ENCODE measurements around the gene EEF2K.

The EEF2K gene

GRCh38 chr16:22314661-22315626 is 108.9 kb downstream of the EEF2K start:
- no peak for DNase-seq (ENCODE audit: extremely low read depth in 1 of 2, low read depth in 1 of 2)

GRCh38 chr16:22315979-22316378 is 109.9 kb downstream of the EEF2K start:
- no peak for DNase-seq (ENCODE audit: extremely low read depth in 1 of 2, low read depth in 1 of 2)

GRCh38 chr16:22316411-22316811 is 110.3 kb downstream of the EEF2K start:
- DNase-seq (ENCODE audit: extremely low read depth in 1 of 2, low read depth in 1 of 2): no peak

DNA sequence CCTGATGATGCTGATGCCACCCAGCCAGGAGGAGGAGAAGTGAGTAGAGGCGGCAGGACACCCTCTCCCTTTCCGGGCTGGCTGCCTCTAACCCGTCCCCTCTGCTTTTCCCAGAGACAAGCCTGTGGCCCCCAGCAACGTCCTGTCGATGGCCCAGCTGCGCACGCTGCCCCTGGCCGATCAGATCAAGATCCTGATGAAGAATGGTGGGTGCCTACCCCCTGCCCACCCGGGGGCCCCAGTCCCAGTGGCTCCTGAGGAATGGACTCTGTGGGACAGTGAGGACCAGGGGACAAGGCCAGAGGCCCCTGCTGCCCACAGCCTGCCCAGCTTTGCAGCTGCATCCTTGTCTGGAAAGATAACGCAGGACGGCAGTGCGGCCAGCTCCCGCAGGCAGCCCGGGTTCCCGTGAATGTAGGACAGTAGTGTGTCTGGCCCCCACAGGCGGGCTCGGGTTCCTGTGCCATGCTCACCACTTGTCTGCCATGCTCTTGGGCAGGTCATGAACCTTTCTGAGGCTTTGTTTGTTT is 111.0 kb downstream of the EEF2K start:
- DNase-seq (ENCODE audit: extremely low read depth in 1 of 2, low read depth in 1 of 2): no peak

- no peak for DNase-seq (ENCODE audit: extremely low read depth in 1 of 2, low read depth in 1 of 2)
Observed at GRCh38 chr16:22317625-22318024, 111.5 kb downstream of the EEF2K start.

- DNase-seq (ENCODE audit: extremely low read depth in 1 of 2, low read depth in 1 of 2): peak in 1 of 2 donors; percentile 18
Observed at GRCh38 chr16:22318690-22319358, 112.7 kb downstream of the EEF2K start.

GRCh38 chr16:22320572-22321339 is 114.7 kb downstream of the EEF2K start:
- no peak for DNase-seq (ENCODE audit: extremely low read depth in 1 of 2, low read depth in 1 of 2)

- DNase-seq (ENCODE audit: extremely low read depth in 1 of 2, low read depth in 1 of 2): peak; percentile 9 to 27
Observed at GRCh38 chr16:22321340-22322001, 115.4 kb downstream of the EEF2K start.

GRCh38 chr16:22322021-22322471 is 116.0 kb downstream of the EEF2K start:
- no peak for DNase-seq (ENCODE audit: extremely low read depth in 1 of 2, low read depth in 1 of 2)

- DNase-seq (ENCODE audit: extremely low read depth in 1 of 2, low read depth in 1 of 2): no peak
Observed at GRCh38 chr16:22322741-22323140, 116.7 kb downstream of the EEF2K start.

DNA sequence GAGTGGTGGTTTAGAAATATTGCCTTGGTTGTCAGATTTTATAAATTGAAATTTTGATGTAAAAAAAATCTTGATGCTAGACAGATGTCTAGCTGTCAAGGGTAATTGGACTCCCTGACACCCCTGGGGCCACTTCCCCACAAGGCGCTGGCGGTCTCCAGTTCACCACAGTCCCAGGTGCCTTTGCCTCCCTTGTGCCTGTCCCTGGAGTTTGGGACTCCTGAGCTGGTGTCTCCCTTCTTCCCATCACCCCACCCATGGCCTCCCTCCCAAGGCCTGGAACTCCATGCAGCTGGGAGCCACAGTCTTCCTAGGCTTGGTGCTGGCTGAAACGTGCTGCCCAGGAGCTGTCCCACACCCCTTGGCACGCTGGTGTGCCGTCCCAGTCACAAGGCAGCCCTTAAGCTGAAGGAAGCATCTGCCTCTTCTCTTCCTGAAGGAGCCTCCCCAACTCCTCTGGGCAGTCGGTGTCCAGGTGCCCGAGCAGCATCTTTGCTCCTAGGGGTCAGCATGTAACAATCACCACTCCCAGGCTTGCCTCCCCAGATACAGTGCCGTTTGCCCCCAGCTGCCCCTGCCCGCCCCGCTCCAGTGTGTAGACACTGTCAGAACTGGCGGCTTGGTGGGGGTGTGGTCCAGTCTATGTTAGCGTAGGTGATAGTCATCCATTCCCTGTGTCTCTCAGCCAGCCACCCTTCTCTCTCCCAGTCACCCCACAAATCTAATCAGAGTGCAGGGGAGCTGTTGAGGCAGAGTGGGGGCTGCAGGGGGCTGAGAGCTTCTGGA is 117.3 kb downstream of the EEF2K start:
- DNase-seq (ENCODE audit: extremely low read depth in 1 of 2, low read depth in 1 of 2): no peak

DNA sequence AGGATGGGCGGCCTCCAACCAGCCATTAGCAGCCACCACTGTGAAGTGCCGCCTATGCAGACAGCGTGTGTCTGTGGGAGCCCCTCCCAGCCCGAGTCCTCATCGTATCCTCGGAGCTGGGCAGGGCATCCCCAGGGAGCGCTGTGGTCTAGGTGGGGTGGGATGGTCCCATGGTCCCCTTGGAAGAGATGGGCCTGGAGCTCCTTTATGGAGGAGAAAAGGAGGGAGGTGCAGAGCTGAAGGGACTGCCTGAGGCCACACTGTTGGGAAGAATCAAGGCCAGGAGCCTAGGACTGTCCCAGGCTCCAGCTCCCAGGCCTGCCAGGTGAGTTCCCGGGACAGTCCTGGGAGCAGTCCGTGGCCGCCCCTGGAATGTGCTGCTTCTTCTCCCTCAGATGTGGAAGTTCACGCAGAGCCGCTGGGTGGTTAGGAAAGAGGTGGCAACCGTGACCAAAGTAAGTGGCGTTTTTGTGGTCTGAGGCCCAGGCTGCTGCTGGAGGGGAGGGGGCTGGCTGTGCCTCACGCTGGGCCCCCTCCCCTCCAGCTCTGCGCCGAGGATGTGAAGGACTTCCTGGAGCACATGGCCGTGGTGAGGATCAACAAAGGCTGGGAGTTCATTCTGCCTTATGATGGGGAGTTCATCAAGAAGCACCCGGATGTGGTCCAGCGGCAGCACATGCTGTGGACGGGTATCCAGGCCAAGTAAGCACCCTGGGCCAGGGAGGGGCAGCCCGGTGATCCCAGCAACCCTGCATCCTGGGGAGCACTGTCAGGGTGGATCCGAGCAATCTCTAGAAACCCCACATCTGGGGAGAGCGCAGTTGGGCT is 118.1 kb downstream of the EEF2K start:
- no peak for DNase-seq (ENCODE audit: extremely low read depth in 1 of 2, low read depth in 1 of 2)

GRCh38 chr16:22324787-22325597 is 118.9 kb downstream of the EEF2K start:
- no peak for DNase-seq (ENCODE audit: extremely low read depth in 1 of 2, low read depth in 1 of 2)

DNA sequence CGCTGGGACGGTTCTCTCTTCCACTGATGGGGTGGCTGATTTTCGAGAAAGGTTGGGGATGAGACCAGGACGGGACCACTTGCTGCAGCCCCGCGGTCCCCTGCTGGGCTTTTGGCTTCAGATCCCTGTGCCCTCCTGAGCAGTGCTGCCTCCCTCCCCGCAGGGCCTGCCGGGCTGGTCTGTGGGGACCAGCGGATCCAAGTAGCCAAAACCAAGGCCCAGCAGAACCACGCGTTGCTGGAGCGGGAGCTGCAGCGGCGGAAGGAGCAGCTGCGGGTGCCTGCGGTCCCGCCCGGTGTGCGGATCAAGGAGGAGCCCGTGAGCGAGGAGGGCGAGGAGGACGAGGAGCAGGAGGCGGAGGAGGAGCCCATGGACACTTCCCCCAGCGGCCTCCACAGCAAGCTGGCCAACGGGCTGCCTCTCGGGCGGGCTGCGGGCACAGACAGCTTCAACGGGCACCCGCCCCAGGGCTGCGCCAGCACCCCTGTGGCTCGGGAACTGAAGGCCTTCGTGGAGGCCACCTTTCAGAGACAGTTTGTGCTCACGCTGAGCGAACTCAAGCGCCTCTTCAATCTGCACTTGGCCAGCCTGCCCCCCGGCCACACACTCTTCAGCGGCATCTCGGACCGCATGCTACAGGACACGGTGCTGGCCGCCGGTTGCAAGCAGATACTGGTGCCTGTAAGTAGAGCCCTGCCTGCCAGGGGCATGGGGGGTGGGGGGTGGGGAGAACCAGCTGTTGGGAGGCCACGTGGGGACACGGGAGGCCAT is 119.7 kb downstream of the EEF2K start:
- no peak for DNase-seq (ENCODE audit: extremely low read depth in 1 of 2, low read depth in 1 of 2)

GRCh38 chr16:22326369-22326652 is 120.2 kb downstream of the EEF2K start:
- DNase-seq (ENCODE audit: extremely low read depth in 1 of 2, low read depth in 1 of 2): no peak

- no peak for DNase-seq (ENCODE audit: extremely low read depth in 1 of 2, low read depth in 1 of 2)
Observed at GRCh38 chr16:22326771-22327445, 120.8 kb downstream of the EEF2K start.

DNA sequence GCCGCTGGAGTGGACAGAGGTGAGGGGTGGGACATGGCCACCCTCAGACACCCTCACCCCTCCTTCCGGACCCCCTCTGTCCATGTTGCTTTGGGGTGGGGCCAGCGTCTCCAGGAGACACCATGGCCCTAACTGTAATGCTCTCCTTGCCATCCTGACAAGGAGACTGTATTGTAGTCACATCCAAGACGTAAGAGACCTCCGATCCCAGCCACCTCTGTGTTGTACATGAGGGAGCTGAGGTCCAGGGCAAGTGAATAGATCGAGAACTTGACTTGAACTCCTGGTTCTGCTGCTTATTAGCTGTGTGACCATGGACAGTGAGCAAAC is 121.3 kb downstream of the EEF2K start:
- no peak for DNase-seq (ENCODE audit: extremely low read depth in 1 of 2, low read depth in 1 of 2)
